Activated gamma-delta T cell (primary cell): ENCODE data around the gene ART1.

Experiments
- DNase-seq: peaks from one replicate; lab custom pipeline; 2025; lab: John Stamatoyannopoulos, UW

Gene ART1

DNA sequence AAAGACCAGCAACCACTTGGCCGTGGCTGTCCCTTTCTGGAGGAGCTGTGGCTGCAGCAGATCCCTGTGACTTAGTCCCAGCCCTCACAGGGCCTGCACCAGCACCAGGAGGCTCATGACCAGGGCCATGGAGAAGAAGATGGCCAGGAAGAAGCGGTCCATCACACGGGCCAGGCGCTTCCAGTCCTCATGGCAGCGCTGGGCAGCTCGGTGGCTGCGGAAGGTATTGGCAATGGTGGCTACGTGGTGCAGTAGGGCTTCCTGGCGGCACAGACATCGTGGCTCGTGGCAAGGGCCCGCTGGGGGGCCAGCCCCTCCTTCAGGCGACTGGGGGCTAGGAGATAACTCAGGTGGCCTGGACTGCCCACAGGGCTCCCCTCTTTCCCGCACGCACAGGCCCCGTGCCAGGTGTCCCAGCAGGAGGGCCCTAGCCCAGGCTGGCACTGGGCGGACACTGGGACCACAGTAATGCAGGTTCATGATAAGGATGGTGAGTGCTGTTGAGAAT lies 21.1 kb downstream of the ART1 start:
- DNase-seq = no peak

DNA sequence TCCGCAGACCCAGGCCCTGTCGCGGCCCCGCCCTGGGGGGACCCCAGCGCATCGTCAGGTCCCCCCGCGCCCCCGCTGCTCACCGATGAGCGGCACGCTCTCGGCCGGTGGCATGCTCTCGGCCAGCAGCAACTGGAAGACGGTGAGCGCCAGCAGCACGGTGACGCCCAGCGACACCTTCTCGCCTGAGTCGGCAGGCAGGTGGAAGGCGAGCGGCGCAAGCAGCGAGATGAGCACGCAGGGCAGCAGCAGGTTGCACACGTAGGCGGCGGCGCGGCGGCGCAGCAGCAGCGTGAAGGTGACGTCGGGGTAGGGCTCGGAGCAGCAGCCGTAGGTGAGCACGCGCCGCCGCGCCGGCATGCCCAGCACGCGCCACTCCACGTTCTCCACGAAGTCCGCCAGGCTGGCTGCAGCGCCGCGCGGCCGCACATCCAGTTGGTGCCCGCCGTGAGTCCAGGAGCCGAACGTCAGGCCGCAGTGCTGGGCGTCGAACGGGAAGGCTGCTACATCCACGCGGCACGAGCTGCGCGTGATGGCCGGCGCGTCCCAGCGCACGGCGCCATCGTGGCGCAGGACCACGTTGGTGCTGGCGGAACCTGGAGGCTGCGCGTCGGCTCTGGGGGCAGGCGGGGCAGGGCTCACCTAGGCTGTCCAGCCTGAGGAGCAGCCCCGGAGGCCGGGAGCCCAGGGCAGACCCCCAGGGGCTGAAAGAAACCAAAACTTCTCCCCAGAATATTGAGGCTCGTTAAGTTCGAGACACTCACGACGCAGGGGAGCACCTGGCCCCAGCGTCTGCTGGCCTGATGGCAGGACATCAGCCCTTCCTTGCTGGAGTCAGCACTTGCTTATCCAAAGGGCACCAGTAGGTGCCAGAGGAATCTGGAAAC lies 22.5 kb downstream of the ART1 start:
- no peak for DNase-seq

DNA sequence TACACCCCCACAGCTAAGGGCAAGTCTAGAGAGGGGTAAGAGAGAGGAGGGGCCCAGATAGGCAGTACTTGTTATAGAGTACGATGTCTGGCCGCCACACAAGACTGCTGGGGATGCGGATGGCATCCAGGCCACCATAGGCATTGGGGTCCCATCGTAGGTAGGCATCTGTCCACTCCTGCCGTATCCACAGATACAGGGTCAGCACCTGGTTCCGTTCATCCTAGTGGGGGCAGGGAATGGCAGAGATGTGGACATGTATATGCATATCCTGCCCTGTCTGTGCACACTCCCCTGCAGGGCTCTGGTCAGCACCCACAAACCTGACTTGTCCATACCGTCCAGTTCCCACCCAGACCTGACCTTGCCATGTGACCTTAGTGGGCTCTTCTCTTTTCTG lies 24.2 kb downstream of the ART1 start:
- no peak for DNase-seq

DNA sequence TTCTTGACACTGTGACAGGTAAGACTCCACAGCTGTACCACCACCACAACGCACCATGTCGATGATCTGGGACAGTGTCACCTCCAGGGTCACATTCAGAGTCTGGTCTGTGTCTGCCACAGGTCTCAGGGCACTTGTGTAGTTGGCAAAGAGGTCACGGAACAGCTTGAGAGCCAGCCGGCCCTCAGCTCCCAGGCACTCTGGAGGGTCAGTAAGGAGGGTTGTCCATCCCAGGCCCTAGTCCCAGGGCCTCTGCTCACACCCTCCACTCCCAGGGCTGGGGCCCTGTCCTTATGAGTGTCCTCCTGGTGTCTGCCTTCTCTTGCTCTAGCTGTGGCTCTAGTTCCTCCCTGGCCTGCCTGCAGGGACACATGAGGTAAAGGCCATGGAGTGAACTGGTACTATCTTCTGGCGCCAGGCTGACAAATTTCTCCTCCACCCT lies 24.8 kb downstream of the ART1 start:
- DNase-seq = no peak

DNA sequence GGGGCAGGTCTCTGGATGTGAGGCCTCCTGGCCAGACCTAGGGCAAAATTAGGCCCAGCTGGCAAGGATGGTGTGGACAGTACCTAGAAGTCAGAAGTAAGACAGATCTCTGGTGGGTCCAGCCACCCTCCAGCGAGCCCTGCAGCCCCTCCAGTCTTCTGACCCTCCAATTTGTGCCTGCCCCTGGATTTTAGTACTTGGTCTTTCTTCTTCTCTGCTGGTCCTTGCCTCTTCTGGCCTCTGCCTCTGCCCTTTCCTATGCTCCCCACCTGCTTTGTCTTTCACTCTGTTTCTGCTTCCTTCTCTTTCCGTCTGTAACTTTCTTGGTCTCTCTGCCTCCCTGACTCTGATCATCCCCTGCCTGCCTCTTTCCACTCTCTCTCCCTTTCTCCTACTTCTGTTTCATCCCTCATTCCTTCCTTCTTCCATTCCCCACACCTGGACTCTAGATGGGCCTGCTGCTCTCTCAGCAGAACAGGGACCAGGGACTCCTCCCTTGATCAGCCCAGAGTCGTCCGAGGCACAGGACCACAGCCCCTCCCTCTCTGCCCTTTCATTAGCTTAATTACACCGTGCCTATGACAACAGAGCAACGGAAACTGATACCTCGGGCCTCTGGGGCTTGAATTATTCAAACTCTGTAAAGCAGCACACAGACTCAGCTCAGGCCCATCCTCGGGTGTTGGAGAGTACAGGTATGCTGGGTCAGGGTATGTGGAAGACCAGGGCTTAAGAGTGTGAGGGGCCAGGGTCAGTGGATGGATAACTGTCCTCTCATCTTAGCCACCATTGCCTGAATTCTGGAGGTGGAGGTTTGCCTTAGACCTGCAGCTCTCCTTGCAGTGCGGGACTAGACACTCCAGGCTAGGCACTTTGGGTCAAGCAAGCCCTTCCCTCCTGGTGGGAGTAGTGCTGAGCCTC lies 26.7 kb downstream of the ART1 start, which contains the start of gene CHRNA10:
TSS of gene CHRNA10 (minus strand) at position 51 of the 921 bp plus-strand sequence. CDS start 72 bp downstream, outside the sequence.
- no peak for DNase-seq

DNA sequence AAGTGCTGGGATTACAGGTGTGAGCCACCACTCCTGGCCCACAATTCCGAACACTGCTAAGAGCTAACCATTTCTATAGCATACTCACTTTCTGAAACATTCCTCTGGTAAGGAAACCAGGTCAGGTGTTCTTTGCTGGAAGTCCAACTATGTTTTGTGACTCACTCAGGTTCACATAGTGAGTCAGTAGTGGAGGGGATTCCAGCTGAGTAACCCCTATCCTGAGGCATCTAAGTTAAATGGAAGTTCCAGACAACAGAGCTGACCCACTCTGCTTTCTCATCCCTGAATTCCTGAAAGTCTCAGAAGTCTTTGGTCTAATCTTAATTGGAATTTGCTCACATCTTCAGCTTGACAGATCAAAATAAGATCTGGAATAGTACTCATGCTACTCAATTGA lies 29.3 kb downstream of the ART1 start:
- DNase-seq = no peak

DNA sequence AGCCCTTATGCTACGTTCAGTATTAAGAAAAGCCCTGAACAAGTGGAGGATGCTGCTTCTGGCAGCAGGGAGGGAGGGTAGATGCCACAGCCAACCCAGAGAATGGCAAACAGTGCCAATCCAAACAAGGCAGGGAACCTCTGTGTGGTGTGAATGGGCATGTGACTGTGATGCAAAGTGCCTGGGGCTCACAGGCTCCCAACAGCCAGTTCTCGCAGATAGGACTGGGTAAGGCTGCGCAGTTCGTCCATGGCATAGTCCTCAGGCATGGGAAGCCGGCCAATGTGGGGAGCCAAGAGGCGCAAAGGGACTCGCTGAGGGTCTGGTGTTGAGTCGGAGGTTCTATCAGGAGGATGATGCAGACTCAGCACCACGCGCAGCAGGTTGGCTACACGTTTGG lies 31.0 kb downstream of the ART1 start:
- no peak for DNase-seq

DNA sequence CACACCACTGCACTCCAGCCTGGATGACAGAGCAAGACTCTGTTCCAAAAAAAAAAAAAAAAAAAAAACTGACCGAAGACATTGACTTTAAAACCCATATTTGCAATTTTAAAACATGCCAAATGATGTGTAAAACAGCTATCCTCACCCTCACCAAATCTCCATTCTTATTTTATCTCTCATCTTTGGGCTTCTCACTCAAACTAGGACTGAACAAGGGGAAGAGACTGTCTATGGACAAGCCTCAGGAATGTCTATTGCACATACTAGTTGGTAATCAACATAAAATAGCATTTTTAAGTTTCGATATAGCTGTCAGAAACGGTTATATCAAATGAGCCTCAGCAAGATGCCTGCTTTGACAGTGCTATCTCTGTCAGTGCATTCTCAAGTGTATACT lies 34.1 kb downstream of the ART1 start:
- no peak for DNase-seq

DNA sequence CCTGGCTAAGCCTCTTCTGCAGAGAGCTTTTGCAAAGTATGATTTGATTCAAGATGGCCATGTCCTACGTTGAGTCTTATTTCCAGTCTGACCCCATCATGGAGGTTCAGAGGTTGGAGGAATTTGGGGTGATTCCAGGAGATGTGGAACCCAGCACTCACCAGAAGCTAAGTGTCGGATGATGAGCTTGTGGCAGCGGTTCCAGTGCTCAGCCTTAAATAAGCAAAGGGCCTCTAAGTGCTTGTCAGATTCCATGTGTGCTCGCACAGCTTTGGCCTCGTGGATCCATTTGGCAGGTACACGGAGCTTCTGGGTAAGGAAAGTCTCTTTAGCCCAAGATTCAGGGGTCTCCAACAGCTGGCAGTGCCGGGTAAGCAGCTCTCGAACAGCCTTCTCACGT lies 38.1 kb downstream of the ART1 start:
- DNase-seq = no peak

DNA sequence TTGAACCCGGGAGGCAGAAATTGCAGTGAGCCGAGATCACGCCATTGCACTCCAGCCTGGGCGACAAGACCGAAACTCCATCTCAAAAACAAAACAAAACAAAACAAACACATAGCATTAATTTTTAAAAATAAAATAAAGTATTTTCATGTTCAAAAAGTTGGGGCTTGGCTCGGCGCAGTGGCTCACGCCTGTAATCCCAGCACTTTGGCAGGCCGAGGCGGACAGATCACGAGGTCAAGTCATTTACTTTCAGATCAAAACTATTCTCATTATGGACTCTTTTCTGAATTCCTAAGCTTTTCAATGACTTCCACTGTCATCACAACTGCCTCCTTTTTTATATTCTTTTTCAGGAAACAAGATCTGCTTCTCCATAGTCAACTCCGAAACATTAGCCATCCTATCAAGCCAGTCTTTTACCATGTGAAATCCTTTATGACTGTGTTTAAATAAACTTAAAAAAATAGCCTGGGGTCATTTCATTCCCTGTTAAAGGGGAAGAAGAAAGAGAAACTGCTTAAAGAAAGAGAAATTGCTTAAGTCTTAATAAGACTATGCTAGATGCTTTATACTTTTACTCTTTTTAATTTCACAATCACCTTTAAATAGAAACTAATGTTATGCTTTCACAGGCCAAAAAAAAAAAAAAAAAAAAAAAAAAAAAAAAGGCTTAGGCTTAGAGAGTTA lies 39.3 kb downstream of the ART1 start:
- no peak for DNase-seq

DNA sequence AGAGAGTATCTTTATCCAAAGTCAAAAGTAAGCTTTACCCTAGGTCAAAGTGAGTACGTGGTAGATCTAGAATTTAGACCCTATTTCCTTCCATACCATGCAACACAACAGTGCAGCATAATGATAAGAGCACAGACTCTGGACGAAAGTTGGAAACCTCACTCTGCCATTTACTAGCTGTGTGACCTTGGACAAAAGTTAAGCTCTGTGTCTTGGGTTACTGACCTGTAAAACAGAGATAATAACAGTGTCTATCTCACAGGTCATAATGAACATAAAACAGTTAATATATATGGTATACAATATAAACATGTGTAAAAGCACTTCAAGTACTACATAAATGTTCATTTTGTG lies 39.9 kb downstream of the ART1 start:
- no peak for DNase-seq

DNA sequence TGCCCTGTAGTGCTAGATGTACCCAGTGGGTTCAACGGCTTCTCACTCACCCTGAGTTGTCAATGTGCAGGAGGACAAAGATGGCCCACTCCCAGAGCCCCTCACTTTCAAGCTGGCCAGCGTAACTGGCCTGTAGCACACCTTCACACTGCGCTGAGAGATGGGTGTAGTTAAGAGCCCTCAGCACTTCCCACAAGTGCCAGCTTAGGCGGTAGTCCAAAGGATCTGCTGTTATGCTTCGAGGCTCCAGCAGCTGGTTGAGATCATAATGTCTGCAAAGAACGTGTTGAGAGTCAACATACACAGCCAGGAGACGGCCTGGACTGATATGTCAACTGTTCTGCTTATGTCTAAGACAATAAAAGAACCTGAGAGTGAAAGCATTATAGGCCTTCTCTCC lies 41.0 kb downstream of the ART1 start:
- DNase-seq = no peak

DNA sequence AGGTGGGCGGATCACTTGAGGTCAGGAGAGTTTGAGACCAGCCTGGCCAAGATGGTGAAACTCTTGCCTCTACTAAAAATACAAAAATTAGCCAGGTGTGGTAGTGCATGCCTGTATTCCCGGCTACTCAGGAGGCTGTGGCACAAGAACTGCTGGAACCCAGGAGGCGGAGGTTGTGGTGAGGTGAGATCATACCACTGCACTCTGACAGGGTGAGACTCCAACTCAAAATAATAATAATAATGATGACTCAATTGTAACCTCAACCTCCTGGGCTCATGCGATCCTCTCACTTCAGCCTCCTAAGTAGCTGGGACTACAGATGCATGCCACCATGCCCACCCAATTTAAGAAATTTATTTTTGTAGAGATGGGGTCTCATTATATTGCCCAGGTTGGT lies 41.8 kb downstream of the ART1 start:
- DNase-seq = no peak

DNA sequence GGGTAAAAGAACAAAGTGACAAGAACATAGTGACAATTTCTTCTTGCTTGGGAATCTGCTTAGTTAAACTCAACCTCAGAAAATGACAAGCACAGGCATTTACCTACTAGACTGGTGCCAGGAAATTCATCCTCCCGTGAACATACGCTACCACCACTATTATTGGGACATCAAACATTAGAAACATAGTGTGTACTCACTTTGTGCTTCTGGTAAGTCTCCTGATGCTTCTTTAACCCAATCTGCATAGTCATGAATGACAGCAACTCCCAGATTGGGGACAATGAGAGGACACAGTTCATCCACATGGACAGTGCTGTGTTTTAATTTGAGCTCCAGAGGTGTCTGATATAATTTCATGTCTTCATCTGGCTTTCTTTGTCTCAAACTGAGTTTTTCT lies 55.5 kb downstream of the ART1 start:
- no peak for DNase-seq

DNA sequence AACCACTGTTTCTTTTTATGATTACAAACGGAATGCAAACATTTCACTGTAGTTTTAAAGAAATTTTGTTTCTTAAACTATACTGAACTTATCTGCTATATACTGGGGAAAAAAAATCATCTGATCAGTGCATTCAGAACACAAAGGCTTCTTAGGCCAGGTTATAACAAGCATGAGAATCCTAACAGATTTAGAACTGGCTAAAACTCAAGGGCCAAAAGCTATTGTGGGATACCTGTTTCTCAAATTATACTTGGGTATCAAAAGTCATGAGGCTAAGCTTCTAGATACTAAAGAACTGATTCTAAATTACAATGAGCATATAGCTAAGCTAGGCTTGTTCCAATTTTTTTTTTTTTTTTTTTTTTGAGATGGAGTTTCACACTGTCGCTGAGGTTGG lies 56.0 kb downstream of the ART1 start:
- DNase-seq = no peak

DNA sequence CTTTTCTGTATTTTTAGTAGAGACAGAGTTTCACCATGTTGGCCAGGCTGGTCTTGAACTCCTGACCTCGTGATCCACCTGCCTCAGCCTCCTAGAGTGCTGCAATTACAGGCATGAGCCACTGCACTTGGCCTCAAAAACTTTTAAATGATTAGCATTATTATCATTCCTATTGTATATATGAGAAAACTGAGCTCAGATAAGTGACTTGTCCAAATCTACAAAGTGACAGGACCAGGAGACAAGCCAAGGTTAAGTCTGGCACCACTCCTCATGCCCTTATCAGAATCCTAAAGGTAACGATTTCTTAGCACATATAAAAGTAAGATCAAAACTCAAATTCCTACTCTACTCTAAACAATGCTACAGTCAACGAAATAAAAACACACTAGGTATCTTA lies 58.5 kb downstream of the ART1 start:
- DNase-seq = no peak

DNA sequence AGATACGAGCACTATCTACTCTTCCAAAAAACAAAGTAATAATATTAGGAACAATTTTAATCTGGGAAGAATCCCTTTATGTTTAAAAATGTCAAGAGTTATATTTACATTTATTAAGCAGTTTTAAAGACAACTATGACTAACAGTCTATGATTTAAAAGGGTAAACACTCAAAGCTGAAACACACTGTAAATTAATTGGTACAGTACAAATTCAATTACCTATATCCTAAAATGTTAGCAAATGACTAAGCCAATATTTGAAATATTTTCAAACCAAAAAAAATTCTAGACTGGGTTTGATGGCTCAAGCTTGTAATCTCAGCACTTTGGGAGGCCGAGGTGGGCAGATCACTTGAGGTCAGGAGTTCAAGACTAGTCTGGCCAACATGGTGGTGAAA lies 62.2 kb downstream of the ART1 start:
- no peak for DNase-seq

DNA sequence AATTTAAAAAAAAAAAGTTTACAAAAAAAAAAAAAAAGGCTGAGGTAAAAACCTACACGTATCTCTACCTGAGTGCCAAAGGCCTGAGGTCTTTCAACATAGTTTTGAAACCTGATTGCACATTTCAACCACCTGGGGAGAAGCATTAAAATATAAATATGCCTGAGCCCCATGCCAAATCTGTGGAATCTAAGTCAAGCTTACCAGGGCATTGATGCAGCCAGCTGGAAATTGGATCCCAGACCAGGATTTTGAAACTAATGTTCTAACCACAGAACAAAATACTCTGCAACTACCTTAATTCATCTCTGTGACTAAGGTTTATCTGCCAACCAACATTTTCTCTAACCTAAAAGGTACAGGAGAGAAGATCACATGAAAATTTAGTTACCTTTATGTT lies 65.0 kb downstream of the ART1 start:
- DNase-seq = no peak

DNA sequence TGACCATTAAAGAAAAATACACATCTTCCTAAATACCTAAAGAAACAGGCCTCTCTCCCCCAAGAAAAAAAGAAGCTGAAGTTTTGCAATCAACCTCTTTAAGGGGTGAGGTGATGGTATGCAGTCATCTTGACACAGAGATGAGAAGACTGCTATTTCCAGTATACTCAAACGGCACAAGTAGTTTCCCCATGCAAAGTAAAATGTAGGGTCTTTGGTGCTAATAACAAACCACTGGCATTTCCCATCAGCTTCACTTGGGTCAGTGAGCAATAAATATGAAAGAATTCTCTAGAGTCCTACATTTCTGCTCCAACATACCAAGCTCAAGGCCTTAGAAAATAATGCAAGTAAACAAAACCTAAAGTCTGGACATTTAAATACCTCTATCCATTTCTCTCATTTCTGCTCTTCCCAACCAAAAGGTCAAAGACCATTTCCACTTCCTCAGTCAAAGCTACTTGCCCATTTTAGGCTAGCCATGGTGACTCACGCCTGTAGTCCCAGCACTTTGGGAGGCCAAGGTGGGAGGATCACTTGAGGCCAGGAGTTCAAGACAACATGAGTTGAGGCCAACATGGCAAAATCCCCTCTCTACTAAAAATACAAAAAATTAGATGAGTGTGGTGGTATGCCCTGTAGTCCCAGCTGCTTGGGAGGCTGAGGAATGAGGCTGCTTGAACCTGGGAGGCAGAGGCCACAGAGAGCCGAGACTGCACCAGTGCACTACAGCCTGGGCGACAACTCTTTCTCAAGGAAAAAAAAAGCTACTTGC lies 65.7 kb downstream of the ART1 start:
- no peak for DNase-seq

DNA sequence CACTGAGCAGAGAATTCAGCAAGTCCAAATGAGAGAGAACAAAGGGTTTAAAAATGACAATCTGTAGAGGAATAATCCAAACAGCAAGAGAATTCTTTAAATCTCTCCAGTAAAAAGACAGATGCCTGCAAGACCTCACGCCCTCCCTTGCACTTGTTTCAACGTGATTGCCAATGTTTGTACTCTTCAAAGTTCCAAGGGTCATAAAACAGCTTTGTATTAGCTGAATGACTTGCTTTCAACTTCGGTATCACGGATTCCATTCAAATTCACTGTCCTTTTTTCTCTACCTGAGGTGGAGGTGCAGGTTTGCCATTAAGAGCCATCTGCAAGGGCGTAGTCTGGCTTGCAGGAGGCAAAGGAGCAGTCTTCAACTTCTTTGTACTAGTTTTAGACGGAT lies 67.3 kb downstream of the ART1 start:
- no peak for DNase-seq
